PFSK-1 (cell line): ENCODE measurements around the gene GNG7.

Experiments
- FOXP2 ChIP-seq: optimal IDR thresholded peaks from 2 replicates; pipeline ENCODE3; 2011; ENCODE audit warnings: borderline replicate concordance, control low read depth, inconsistent platforms; ENCODE audit not compliant: insufficient read depth; ENCODE audit errors: extremely low read length, extremely low read depth
- POLR2AphosphoS5 ChIP-seq: IDR thresholded peaks from 2 replicates; pipeline ENCODE4 v1.6.1; 2012; ENCODE audit warnings: low read depth, mild to moderate bottlenecking, control low read depth, low read length, moderate library complexity
- SIN3A ChIP-seq: IDR thresholded peaks from 2 replicates; pipeline ENCODE4 v1.6.1; 2012; ENCODE audit warnings: mild to moderate bottlenecking, low read length, moderate library complexity, borderline replicate concordance; ENCODE audit not compliant: insufficient read depth

GRCh38 chr19:2693492-2694160 is 8.9 kb downstream of the GNG7 start:
- TF ChIP-seq POLR2AphosphoS5, result no peak
- no peak for TF ChIP-seq FOXP2
- no peak for TF ChIP-seq SIN3A
